Karpas-422 (cell line): Measurements from ENCODE around the gene ABHD11. TPM values are rescaled to one million over a fixed set of nuclear protein-coding genes. Genes with fewer than 3 reads are reported as not detected.

Experiments used
- DNase-seq: peaks from one replicate; pipeline ENCODE4 v3.0.0-alpha.2; 2015
- H2AFZ ChIP-seq: fragments of 200-600 bp; sonication (generic); 2 replicates; pipeline ENCODE4 v1.6.1; 2014; ENCODE audit warnings: antibody characterized with exemption, low read length, mixed read lengths
- H3K27ac ChIP-seq: fragments of 200-600 bp; sonication (generic); 2 replicates; pipeline ENCODE4 v1.5.1; 2014; ENCODE audit warnings: mild to moderate bottlenecking, low read length, moderate library complexity
- H3K27me3 ChIP-seq: fragments of 200-600 bp; sonication (generic); 2 replicates; pipeline ENCODE4 v1.6.1; 2014; ENCODE audit warnings: low read length, mixed read lengths
- H3K36me3 ChIP-seq: fragments of 200-600 bp; sonication (generic); 2 replicates; pipeline ENCODE4 v1.6.1; 2014; ENCODE audit warnings: low read length, mixed read lengths; ENCODE audit not compliant: insufficient read depth
- H3K4me1 ChIP-seq: fragments of 200-600 bp; sonication (generic); 2 replicates; pipeline ENCODE4 v1.6.1; 2014; ENCODE audit warnings: mild to moderate bottlenecking, low read length, mixed read lengths
- H3K4me2 ChIP-seq: fragments of 200-600 bp; sonication (generic); 2 replicates; pipeline ENCODE4 v1.6.1; 2014; ENCODE audit warnings: low read length, low read depth, mild to moderate bottlenecking; ENCODE audit not compliant: poor library complexity, severe bottlenecking
- H3K4me3 ChIP-seq: fragments of 200-600 bp; sonication (generic); 2 replicates; pipeline ENCODE4 v1.5.1; 2014; ENCODE audit warnings: mild to moderate bottlenecking, antibody characterized with exemption, low read length, mixed read lengths
- H3K79me2 ChIP-seq: fragments of 200-600 bp; sonication (generic); 2 replicates; pipeline ENCODE4 v1.6.1; 2014; ENCODE audit warnings: mild to moderate bottlenecking, low read length, mixed read lengths
- H3K9ac ChIP-seq: fragments of 200-600 bp; sonication (generic); 2 replicates; pipeline ENCODE4 v1.6.0; 2014; ENCODE audit warnings: low read length
- H3K9me2 ChIP-seq: fragments of 200-600 bp; sonication (generic), shearing (Covaris generic); replicated peaks from 2 replicates; pipeline ENCODE4 v1.6.0; 2014; ENCODE audit warnings: mild to moderate bottlenecking, low read length, moderate library complexity; ENCODE audit not compliant: insufficient read depth
- H3K9me3 ChIP-seq: fragments of 300-700, 200-600 bp; sonication (generic); 2 replicates; pipeline ENCODE4 v1.6.1; 2014; ENCODE audit warnings: low read length, mixed read lengths
- H4K20me1 ChIP-seq: fragments of 200-600 bp; sonication (generic); 2 replicates; pipeline ENCODE4 v1.6.1; 2014; ENCODE audit warnings: mild to moderate bottlenecking, antibody characterized with exemption, low read length, low read depth; ENCODE audit not compliant: insufficient read depth
- total RNA-seq: library from RNA; depleted of rRNA; stranded (reverse); fragments of >200 nt; shearing (Covaris generic); gene quantifications from 2 replicates; pipeline ENCODE4 v1.2.3, GENCODE V29; 2014; ENCODE audit warnings: low replicate concordance

ABHD11 gene
- total RNA-seq, 1 experiment from 2014 or later, result 14.3 TPM

DNA sequence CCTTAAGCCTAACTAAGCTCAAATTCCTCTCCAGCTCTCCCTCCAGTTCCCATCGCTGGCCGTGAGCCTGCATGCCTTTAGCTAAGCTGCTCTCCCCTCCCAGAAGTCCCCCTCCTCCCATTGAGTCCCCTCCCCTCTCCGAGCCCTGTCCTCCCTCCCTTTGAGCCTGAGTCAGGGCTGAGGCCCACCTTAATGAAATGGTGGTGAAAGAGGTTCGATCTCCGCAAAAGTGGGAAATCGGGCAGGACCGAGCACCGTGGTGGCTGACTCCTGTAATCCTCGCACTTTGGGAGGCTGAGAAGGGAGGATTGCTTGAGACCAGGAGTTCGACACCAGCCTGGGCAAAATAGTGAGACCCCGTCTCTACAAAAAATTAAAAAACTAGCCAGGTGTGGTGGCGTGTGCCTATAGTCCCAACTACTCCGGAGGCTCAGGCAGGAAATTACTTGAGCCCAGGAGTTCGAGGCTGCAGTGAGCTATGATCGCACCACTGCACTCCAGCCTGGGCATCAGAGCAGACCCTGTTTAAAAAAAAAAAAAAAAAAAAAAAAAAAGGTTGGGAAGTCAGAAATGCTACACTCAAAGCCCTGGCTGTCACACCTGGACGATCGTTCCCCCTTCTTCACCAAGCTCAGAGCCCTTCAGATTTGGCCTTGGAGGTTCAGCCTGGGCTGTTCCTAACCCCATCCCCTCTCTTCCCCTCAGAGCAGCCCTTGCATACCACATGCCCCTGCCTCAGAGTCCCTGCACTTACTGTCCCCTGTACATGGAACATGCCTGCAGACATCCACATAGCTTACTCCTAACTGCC is 32.5 kb upstream of the ABHD11 start:
- H3K4me1 ChIP-seq, result no peaks in the 10 kb centered on the region; the same call in 1 of the 2 replicates
- no peaks in the 10 kb centered on the region for H3K27me3 ChIP-seq
- no peaks in the 10 kb centered on the region for H4K20me1 ChIP-seq
- no peaks in the 10 kb centered on the region for H3K79me2 ChIP-seq
- H3K27ac ChIP-seq, result no peak overlapping the region
- no peaks in the 10 kb centered on the region for H3K36me3 ChIP-seq
- no peak overlapping the region for H3K4me3 ChIP-seq
- no peak for DNase-seq
- no peak overlapping the region for H3K9ac ChIP-seq
- H2AFZ ChIP-seq, result no peak overlapping the region
- H3K9me2 ChIP-seq, result no peaks in the 10 kb centered on the region
- H3K4me2 ChIP-seq, result no peak overlapping the region
- no peaks in the 10 kb centered on the region for H3K9me3 ChIP-seq

DNA sequence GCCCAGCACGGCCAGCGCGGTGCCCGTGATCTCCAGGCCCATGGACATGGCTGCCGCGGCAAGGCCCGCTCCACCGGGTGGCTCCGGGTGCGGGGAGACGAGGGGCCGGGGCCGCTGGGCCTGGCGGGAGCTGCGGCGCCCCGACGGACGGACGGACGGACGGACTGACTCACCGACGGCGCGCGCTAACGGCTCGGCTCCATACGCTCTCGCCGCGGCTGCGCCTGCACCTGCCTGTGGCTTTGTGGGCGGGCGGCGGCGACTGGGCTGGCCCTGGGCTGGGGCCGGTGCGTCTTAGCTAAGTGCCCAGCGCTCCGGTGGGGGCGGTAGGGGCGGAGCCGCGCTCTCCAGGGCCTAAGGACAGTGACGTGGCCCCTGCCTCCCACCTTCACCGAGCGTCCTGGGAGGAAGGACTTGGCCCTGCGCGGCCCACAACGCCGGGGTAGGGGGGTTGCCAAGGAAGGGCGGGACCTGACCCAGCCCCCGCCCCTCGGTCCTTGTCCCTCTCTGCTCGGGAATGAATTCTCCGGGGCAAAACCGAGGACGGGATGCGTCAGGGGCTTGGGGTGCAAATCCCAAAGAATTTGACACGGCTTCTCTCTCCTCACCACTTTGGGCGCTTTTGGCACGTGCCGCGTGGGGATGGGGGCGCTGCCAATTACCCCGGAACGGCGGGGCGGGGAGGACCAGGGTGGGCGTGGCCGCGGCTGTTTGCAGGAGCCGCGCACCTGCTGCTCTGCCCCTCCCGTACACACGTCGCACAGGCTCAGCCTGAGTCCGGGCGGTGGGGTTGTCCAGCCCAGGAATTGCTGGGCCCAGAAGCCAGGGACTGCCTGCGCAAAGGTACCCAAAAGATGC is 31.6 kb upstream of the ABHD11 start, which contains the start of gene CLDN3:
CLDN3 (minus strand) TSS at position 269 of the 858 bp plus-strand sequence; CDS start at position 48, 221 bp downstream.
- Histone ChIP-seq H2AFZ (no peak within 1 kb of the TSS), H3K27me3 (no peaks in the 10 kb centered on the region)
- no peak for DNase-seq

DNA sequence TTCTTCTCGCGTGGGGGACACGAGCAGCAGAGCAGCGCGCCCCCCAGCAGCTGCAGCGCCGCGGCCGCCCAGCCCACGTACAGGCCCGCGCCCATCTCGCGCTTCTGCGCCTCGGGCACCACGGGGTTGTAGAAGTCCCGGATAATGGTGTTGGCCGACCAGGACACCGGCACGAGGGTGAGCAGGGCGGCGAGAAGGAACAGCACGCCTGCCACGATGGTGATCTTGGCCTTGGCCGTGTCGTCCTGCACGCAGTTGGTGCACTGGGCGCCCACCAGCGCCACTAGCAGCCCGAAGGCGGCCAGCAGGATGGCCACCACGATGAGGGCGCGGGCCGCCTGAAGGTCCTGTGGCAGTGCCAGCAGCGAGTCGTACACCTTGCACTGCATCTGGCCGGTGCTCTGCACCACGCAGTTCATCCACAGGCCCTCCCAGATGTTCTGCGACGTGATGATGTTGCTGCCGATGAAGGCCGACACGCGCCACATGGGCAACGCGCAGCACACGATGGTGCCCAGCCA is 30.9 kb upstream of the ABHD11 start:
- Histone ChIP-seq H3K4me3 (no peak overlapping the region), H3K9ac (no peak overlapping the region), H3K4me1 (no peaks in the 10 kb centered on the region), H3K9me3 (no peaks in the 10 kb centered on the region), H4K20me1 (no peaks in the 10 kb centered on the region), H3K4me2 (no peak overlapping the region), H3K79me2 (no peaks in the 10 kb centered on the region), H3K36me3 (no peaks in the 10 kb centered on the region), H3K9me2 (no peaks in the 10 kb centered on the region), H3K27ac (no peak overlapping the region), H2AFZ (no peak overlapping the region), H3K27me3 (no peaks in the 10 kb centered on the region)
- no peak for DNase-seq

More for the DNA sequence above, 31.6 kb upstream of the ABHD11 start, which contains the start of gene CLDN3:
- Histone ChIP-seq H3K9ac (no peak within 1 kb of the TSS), H3K4me2 (no peak within 1 kb of the TSS), H3K9me2 (no peaks in the 10 kb centered on the region), H3K79me2 (no peaks in the 10 kb centered on the region), H3K36me3 (no peaks in the 10 kb centered on the region), H3K27ac (no peak within 1 kb of the TSS), H3K4me1 (no peaks in the 10 kb centered on the region; the same call in 1 of the 2 replicates), H3K9me3 (no peaks in the 10 kb centered on the region), H3K4me3 (no peak within 1 kb of the TSS), H4K20me1 (no peaks in the 10 kb centered on the region)

DNA sequence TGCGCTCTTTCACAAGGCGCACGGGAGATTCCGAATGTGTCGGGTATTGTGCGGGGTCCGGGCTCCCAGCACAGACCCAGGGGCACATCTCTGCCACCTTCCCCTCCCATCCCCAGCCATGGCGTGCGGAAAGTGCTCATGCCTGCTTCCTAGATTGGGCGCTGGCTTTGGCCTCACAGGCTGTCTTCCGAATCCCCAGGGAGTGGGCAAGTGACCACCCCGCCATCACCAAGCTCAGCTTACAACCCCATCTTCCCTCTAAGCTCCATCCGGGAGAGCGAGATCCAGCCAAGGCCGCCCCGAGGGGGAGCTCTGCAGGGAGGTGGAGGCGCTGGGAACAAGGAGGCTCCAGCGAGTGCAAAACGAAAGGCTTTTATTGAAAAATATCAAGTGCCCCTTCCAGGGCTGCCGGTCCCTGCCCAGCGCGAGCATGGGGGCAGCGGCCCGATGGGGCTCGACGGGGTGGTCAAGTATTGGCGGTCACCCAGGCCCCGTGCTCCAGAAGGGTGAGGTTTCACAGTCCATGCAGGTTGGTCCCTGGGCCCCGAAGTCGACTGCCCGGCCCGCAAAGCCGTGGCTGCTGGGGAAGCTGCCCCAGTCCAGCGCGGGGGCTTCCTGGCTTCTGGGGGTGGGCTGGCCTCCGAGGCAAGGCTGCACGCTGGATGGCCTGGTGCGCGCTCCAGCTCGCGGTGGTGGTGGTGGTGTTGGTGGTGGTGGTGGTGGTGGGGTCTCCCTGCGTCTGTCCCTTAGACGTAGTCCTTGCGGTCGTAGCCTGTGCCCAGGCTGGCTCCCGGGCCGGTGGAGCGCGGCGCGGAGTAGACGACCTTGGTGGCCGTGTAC is 30.3 kb upstream of the ABHD11 start:
- Histone ChIP-seq H3K4me1 (no peaks in the 10 kb centered on the region), H3K9ac (no peak overlapping the region), H2AFZ (no peak overlapping the region), H3K79me2 (no peaks in the 10 kb centered on the region), H4K20me1 (no peaks in the 10 kb centered on the region), H3K4me3 (no peak overlapping the region), H3K9me2 (no peaks in the 10 kb centered on the region), H3K27me3 (no peaks in the 10 kb centered on the region), H3K9me3 (no peaks in the 10 kb centered on the region), H3K36me3 (no peaks in the 10 kb centered on the region), H3K4me2 (no peak overlapping the region), H3K27ac (no peak overlapping the region)
- DNase-seq, result no peak

- Histone ChIP-seq H3K4me3 (no peak overlapping the region), H3K27ac (no peak overlapping the region), H3K9me3 (no peaks in the 10 kb centered on the region), H3K9me2 (no peaks in the 10 kb centered on the region), H3K36me3 (no peaks in the 10 kb centered on the region), H3K27me3 (no peaks in the 10 kb centered on the region), H3K4me2 (no peak overlapping the region), H3K79me2 (no peaks in the 10 kb centered on the region), H2AFZ (no peak overlapping the region), H3K9ac (no peak overlapping the region), H3K4me1 (no peaks in the 10 kb centered on the region), H4K20me1 (no peaks in the 10 kb centered on the region)
- no peak for DNase-seq
Measured at GRCh38 chr7:73766556-73767229, 28.1 kb upstream of the ABHD11 start.

DNA sequence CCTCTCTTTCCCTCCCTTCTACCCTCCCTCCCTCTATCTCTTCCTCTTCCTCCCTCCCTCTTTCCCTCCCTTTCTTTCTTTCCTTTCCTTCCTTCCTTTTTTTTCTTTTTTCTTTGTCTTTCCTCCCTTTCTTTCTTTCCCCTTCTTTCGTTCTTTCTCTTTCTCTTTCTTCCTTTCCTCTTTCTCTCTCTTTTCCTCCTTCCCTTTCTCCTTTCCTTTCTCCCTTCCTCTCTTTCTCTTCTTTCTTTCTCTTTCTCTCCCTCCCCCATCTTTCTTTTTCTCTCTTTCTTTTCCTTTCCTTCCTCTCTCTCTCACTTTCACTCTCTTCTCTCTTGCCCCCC is 24.0 kb upstream of the ABHD11 start:
- no peak overlapping the region for H2AFZ ChIP-seq
- H3K4me3 ChIP-seq, result no peak overlapping the region
- no peaks in the 10 kb centered on the region for H3K4me1 ChIP-seq
- H3K79me2 ChIP-seq, result no peaks in the 10 kb centered on the region
- no peak overlapping the region for H3K4me2 ChIP-seq
- H3K9ac ChIP-seq, result no peak overlapping the region
- no peak overlapping the region for H3K27ac ChIP-seq
- H3K9me3 ChIP-seq, result no peaks in the 10 kb centered on the region
- no peaks in the 10 kb centered on the region for H3K36me3 ChIP-seq
- H3K27me3 ChIP-seq, result no peaks in the 10 kb centered on the region
- no peaks in the 10 kb centered on the region for H4K20me1 ChIP-seq
- no peaks in the 10 kb centered on the region for H3K9me2 ChIP-seq
- no peak for DNase-seq

DNA sequence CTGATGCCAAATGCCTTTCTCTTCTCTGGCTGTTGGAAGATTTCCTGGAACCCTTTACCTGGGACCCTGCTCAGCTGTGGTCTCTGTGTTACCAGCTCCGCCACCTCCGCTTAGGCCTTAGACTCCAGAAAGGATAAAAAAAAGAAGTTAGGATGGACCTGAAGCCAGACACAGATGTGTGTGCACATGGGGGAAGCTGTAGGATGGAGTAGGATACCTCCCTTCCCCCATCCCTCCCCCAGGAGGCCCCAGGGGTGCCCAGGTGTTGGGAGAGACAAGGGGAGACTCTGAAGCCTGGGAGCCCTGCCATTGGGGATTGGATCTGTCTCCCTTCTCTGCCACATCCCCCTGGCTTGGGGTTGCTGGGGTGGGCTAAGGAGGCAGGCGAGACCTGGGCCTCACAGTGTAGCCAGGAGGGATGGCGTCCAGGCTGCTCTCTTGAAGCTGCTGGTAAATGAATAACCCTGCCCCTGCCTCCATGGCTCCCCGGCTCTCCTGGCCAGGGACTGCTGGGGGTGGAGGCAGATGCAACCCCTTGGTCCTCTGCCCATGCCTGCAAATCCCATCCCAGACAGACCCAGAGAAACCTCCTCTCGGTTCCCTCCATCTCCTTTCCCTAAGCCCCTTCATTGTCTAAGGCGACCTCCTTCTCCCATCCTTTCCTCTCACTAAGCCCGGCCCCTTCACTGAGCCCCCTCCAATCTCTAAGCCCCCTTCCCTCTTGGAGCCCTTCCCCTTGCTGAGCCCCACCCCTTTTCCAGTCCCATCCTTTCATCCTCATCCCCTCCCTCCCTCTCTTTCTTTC is 23.5 kb upstream of the ABHD11 start:
- no peaks in the 10 kb centered on the region for H3K9me3 ChIP-seq
- H3K79me2 ChIP-seq, result no peaks in the 10 kb centered on the region
- no peaks in the 10 kb centered on the region for H3K9me2 ChIP-seq
- H3K36me3 ChIP-seq, result no peaks in the 10 kb centered on the region
- no peak overlapping the region for H2AFZ ChIP-seq
- H3K4me2 ChIP-seq, result no peak overlapping the region
- no peaks in the 10 kb centered on the region for H3K27me3 ChIP-seq
- no peak overlapping the region for H3K4me3 ChIP-seq
- H3K27ac ChIP-seq, result no peak overlapping the region
- H3K4me1 ChIP-seq, result no peaks in the 10 kb centered on the region
- H3K9ac ChIP-seq, result no peak overlapping the region
- no peaks in the 10 kb centered on the region for H4K20me1 ChIP-seq
- DNase-seq, result no peak
